NT2/D1 (cell line): ENCODE results near the gene ZNF556.
A peak's percentile ranks its signal among the peaks of the same experiment; 100 is the strongest.

Experiments
- DNase-seq: peaks from one replicate; pipeline ENCODE4 v3.0.0-alpha.2; 2011; ENCODE audit warnings: low read depth, low spot score
- H3K27me3 ChIP-seq: 2 replicates; pipeline ENCODE4 v1.6.0; 2011; ENCODE audit warnings: mild to moderate bottlenecking; ENCODE audit not compliant: insufficient read length, insufficient read depth
- H3K36me3 ChIP-seq: 2 replicates; pipeline ENCODE4 v1.6.1; 2011; ENCODE audit warnings: mild to moderate bottlenecking, low read length, mixed read lengths; ENCODE audit not compliant: insufficient read depth, insufficient read length
- H3K4me1 ChIP-seq: 2 replicates; pipeline ENCODE4 v1.5.1; 2011; ENCODE audit not compliant: insufficient read depth, insufficient read length
- H3K4me3 ChIP-seq: 2 replicates; pipeline ENCODE4 v1.5.1; 2011; ENCODE audit warnings: low read depth; ENCODE audit not compliant: insufficient read length
- H3K9ac ChIP-seq: 2 replicates; pipeline ENCODE4 v1.6.0; 2011; ENCODE audit warnings: low read depth; ENCODE audit not compliant: insufficient read length
- H3K9me3 ChIP-seq: 2 replicates; pipeline ENCODE4 v1.5.1; 2011; ENCODE audit warnings: mild to moderate bottlenecking, low read length; ENCODE audit not compliant: insufficient read depth
- SUZ12 ChIP-seq: IDR thresholded peaks from 2 replicates; pipeline ENCODE4 v1.6.1; 2011; ENCODE audit not compliant: insufficient read length, insufficient read depth; ENCODE audit errors: extremely low read depth
- YY1 ChIP-seq: IDR thresholded peaks from 2 replicates; pipeline ENCODE4 v1.6.1; 2011; ENCODE audit not compliant: insufficient read length, insufficient read depth
- ZNF274 ChIP-seq: IDR thresholded peaks from 2 replicates; pipeline ENCODE4 v1.6.1; 2011; ENCODE audit warnings: mild to moderate bottlenecking, low read depth, low read length

The ZNF556 gene

DNA sequence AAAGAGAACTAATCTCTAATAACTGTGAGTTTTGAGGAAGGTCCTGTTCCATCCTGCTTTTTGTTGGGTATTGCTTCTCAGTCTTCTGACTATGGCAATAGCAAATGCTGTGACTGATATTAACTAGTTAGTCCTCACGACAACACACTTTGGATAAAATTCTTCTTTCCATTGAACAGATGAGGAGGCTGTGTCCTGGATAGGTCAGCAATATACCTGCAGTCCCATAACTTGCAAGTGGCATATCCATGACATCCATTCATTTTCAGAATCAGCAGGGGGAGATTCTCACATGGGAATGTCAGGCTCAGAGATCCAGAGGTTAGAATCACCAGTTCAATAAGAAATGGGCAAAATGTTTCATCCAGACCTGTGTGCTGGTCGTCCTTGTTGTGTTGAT, 40.1 kb upstream of the ZNF556 start:
- Histone ChIP-seq H3K9ac (no peak overlapping the region), H3K27me3 (no peaks in the 10 kb centered on the region), H3K4me3 (no peak overlapping the region), H3K9me3 (peaks cover 73% of the 10 kb centered on the region), H3K36me3 (peaks cover 29% of the 10 kb centered on the region), H3K4me1 (no peaks in the 10 kb centered on the region)
- no peak for DNase-seq
- TF ChIP-seq YY1 (no peak), ZNF274 (no peak), SUZ12 (no peak)

- Histone ChIP-seq H3K4me1 (no peaks in the 10 kb centered on the region), H3K27me3 (no peaks in the 10 kb centered on the region), H3K9me3 (peaks cover 77% of the 10 kb centered on the region), H3K36me3 (peaks cover 34% of the 10 kb centered on the region), H3K9ac (no peak overlapping the region), H3K4me3 (no peak overlapping the region)
- no peak for TF ChIP-seq YY1
- TF ChIP-seq SUZ12 = no peak
- no peak for TF ChIP-seq ZNF274
- DNase-seq = no peak
Observed at GRCh38 chr19:2827840-2828489, 39.2 kb upstream of the ZNF556 start.

DNA sequence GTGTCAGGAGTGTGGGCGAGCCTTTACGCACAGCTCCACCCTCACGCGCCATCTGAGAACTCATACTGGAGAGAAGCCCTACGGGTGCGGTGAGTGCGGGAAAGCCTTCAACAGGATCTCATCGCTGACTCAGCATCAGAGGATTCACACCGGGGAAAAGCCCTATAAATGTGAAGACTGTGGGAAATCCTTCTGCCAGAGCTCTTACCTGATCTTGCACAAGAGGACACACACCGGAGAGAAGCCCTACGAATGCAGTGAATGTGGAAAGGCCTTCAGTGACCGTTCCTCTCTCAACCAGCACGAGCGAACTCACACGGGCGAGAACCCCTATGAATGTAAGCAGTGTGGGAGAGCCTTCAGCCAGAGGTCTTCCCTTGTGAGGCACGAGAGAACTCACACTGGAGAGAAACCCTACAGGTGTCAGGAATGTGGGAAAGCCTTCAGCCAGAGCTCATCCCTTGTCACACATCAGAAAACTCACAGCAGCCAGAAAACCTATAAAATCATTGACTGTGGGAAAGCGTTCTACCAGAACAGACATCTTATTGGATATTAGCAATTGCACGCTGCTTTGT, 32.8 kb upstream of the ZNF556 start:
- no peak for DNase-seq
- no peak for TF ChIP-seq YY1
- TF ChIP-seq ZNF274 = peak; percentile 100
- no peak for TF ChIP-seq SUZ12
- no peaks in the 10 kb centered on the region for H3K27me3 ChIP-seq
- H3K9me3 ChIP-seq = peaks cover 91% of the 10 kb centered on the region
- H3K4me3 ChIP-seq = no peak overlapping the region
- H3K9ac ChIP-seq = no peak overlapping the region
- no peaks in the 10 kb centered on the region for H3K4me1 ChIP-seq
- H3K36me3 ChIP-seq = peaks cover 35% of the 10 kb centered on the region

DNA sequence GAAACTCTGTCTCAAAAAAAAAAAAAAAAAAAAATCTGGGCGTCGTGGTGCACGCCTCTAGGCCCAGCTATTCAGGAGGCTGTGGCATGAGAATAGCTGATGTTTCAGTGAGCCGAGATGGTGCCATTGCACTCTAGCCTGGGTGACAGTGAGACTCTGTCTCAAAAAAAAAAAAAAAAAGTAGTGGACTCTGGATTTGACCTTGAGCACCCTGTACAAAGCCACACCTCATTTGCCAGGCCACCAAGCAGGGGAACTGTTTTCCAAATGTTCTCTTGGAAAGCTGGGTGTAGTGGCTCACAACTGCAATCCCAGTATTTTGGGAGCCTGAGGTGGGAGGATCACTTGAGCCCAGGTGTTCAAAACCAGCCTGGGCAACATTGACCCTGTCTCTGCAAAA, 29.7 kb upstream of the ZNF556 start:
- no peak overlapping the region for H3K4me3 ChIP-seq
- peaks cover 2% of the 10 kb centered on the region for H3K4me1 ChIP-seq
- peaks cover 61% of the 10 kb centered on the region for H3K9me3 ChIP-seq
- H3K36me3 ChIP-seq = peaks cover 32% of the 10 kb centered on the region
- DNase-seq = no peak
- H3K9ac ChIP-seq = no peak overlapping the region
- peaks cover 6% of the 10 kb centered on the region for H3K27me3 ChIP-seq
- TF ChIP-seq SUZ12 (no peak), ZNF274 (no peak), YY1 (no peak)

DNA sequence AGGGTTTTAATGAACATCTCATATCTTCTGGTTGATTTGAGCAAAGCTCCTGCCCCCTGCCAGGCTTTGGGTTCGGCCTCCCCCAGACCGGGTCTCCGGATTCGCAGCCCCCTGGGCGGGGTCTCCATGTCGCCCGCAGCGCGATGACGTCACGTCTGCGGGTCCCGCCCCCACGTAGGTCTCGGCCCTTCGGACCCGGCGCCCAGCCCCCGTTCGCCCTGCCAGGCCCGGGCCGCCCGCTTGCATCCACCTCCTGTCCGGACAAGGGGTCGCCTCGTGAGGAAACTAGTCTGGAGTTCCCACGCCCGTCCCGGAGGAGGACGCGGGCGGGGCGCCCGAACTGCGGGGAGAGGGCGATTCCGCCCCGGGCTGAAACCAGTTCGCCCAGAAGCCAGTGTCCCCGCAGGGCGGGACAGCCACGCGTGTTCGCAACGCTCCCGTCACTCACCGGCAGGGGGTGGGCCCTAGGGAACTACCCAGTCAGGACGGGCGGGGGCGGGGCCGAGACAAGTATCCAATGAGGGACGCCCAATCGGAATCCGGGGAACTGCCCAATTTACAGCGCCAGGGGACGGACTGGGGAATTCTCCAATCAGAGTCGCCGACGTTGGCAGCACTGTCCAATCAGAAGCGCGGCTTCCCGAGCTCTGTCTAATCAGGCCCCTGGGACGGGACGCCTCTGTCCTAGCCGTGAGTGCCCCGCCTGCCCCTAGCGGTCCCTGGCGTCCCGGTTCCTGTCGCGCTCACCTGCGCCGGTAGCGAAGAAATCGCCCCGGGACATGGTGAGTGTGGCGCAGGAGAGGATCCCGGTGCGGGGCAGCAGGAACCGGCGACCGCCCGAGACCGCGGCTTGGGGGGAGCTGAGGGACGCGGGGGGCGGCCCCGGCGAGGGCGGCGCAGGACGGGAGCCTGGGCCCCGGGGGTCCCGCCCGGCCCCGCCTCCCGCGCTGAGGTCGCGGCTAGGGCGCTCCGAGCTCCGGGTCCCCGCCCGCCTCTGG, 26.0 kb upstream of the ZNF556 start, which contains the start of gene ZNF555:
Gene ZNF555, plus strand, starts transcription at position 682 of the 998 bp plus-strand sequence. Its CDS starts 98 bp downstream, at position 780.
- Histone ChIP-seq H3K4me1 (peaks cover 3% of the 10 kb centered on the region), H3K9ac (peak within 1 kb of the TSS; percentile 89), H3K27me3 (peaks cover 7% of the 10 kb centered on the region), H3K9me3 (peaks cover 41% of the 10 kb centered on the region), H3K4me3 (peak within 1 kb of the TSS; percentile 82), H3K36me3 (peaks cover 15% of the 10 kb centered on the region)
- peak; percentile 98 for DNase-seq
- TF ChIP-seq ZNF274 = no peak
- no peak for TF ChIP-seq SUZ12
- TF ChIP-seq YY1 = no peak

DNA sequence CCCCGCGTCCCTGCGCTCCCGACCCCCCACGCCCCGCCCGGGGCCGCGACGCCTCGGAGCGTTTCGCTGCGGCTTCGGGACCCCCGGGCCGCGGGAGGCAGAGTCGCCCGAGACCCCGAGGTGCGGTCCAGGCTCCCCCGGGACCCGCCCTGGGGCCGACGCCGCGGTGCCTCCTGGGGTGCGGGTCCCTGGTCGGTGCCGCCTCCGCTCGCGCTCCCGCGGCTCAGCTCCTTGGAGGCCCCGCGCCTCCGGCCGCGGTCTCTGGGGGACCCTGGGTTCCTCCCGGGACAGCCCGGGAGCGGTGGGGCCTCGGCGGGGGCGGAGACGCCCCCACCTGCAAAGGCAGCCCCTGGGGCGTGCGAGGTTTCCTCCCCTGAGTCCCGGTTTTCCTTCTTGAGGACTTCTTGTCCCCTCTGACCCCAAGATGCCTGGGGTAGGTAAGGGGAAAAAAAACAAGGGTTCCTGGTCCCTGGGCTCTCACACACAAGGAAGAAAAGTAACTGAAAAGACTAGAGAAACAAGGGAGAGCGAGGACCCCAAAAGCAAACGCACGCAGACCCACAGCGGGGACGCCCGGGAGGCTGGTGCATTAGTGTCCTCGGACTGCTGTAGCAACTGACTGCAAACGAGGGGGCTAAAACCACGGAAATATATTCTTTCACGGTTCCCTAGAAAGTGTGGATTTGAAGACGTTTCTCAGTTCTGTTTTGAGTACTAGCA, 25.1 kb upstream of the ZNF556 start:
- Histone ChIP-seq H3K4me3 (peak overlapping the region; percentile 82), H3K27me3 (peaks cover 7% of the 10 kb centered on the region), H3K36me3 (peaks cover 18% of the 10 kb centered on the region), H3K9ac (peak overlapping the region; percentile 89), H3K9me3 (peaks cover 41% of the 10 kb centered on the region), H3K4me1 (peaks cover 3% of the 10 kb centered on the region)
- DNase-seq = no peak
- TF ChIP-seq ZNF274 = no peak
- TF ChIP-seq YY1 = no peak
- no peak for TF ChIP-seq SUZ12
